Measurements from ENCODE around the gene SHQ1. TPM values are rescaled to one million over a fixed set of nuclear protein-coding genes. Genes with fewer than 3 reads are reported as not detected.
A peak's percentile ranks its signal among the peaks of the same experiment; 100 is the strongest.

The SHQ1 gene
- total RNA-seq, 1 donor from 2014 or later: 17.0 TPM

GRCh38 chr3:72860053-72860452, 11.8 kb upstream of the SHQ1 start:
- no peak for DNase-seq
- ATAC-seq: no peak
- intact Hi-C loops (cut with micrococcal nuclease): no loop called here

GRCh38 chr3:72855001-72855400, 6.8 kb upstream of the SHQ1 start:
- intact Hi-C loops (cut with micrococcal nuclease): loop anchor here (10.0 kb wide), 1 partner anchor 230 kb away; no protein-coding TSS in a partner anchor
- DNase-seq: no peak
- no peak for ATAC-seq

- intact Hi-C loops (cut with micrococcal nuclease): loop anchor here (10.0 kb wide), 1 partner anchor 206 kb away; no protein-coding TSS in a partner anchor
- DNase-seq (no peak), ATAC-seq (peak; percentile 12)
These were observed 447 bp upstream of the SHQ1 start for GRCh38 chr3:72848703-72849081.

- ATAC-seq (no peak), DNase-seq (no peak)
- intact Hi-C loops (cut with micrococcal nuclease): loop anchor here (10.0 kb wide), 1 partner anchor 208 kb away; no protein-coding TSS in a partner anchor
These were observed 963 bp downstream of the SHQ1 start for GRCh38 chr3:72847282-72847681.

GRCh38 chr3:72846166-72846565, 2.1 kb downstream of the SHQ1 start:
- intact Hi-C loops (cut with micrococcal nuclease): loop anchor here (10.0 kb wide), 1 partner anchor 209 kb away; no protein-coding TSS in a partner anchor
- ATAC-seq (no peak), DNase-seq (no peak)

- ATAC-seq (no peak), DNase-seq (no peak)
- intact Hi-C loops (cut with micrococcal nuclease): loop anchor here (10.0 kb wide), 1 partner anchor 210 kb away; no protein-coding TSS in a partner anchor
These were observed 3.7 kb downstream of the SHQ1 start for GRCh38 chr3:72844436-72844993.

GRCh38 chr3:72839057-72839456, 9.2 kb downstream of the SHQ1 start:
- intact Hi-C loops (cut with micrococcal nuclease): no loop called here
- DNase-seq: no peak
- ATAC-seq: no peak

- ATAC-seq: peak; percentile 99
These were observed 11.3 kb downstream of the SHQ1 start for GRCh38 chr3:72836923-72837322.

GRCh38 chr3:72836416-72836815, 11.8 kb downstream of the SHQ1 start:
- ATAC-seq: peak; percentile 21
- DNase-seq: no peak
- intact Hi-C loops (cut with micrococcal nuclease): no loop called here

More at GRCh38 chr3:72836923-72837322, 11.3 kb downstream of the SHQ1 start:
- intact Hi-C loops (cut with micrococcal nuclease): no loop called here
- peak; percentile 88 for DNase-seq

GRCh38 chr3:72830452-72831223, 17.6 kb downstream of the SHQ1 start:
- DNase-seq: no peak
- intact Hi-C loops (cut with micrococcal nuclease): no loop called here
- ATAC-seq: no peak

- no peak for DNase-seq
- intact Hi-C loops (cut with micrococcal nuclease): no loop called here
- no peak for ATAC-seq
These were observed 18.5 kb downstream of the SHQ1 start for GRCh38 chr3:72829701-72830100.

GRCh38 chr3:72821161-72821781, 27.0 kb downstream of the SHQ1 start:
- DNase-seq: no peak
- intact Hi-C loops (cut with micrococcal nuclease): loop anchor here (5.0 kb wide), 2 partner anchors 869 to 944 kb away; no protein-coding TSS in a partner anchor

GRCh38 chr3:72820415-72820814, 27.8 kb downstream of the SHQ1 start:
- ATAC-seq (peak; percentile 76), DNase-seq (no peak)
- intact Hi-C loops (cut with micrococcal nuclease): loop anchor here (5.0 kb wide), 2 partner anchors 868 to 943 kb away; no protein-coding TSS in a partner anchor

More at GRCh38 chr3:72821161-72821781, 27.0 kb downstream of the SHQ1 start:
- peak; percentile 92 for ATAC-seq

- DNase-seq: no peak
- no peak for ATAC-seq
- intact Hi-C loops (cut with micrococcal nuclease): loop anchor here (10.0 kb wide), 2 partner anchors 154 to 374 kb away; partner anchors contain the start of gene RYBP
These were observed 29.3 kb downstream of the SHQ1 start for GRCh38 chr3:72818905-72819304.

- DNase-seq (no peak), ATAC-seq (no peak)
- intact Hi-C loops (cut with micrococcal nuclease): loop anchor here (10.0 kb wide), 2 partner anchors 153 to 373 kb away; partner anchors contain the start of gene RYBP
These were observed 30.0 kb downstream of the SHQ1 start for GRCh38 chr3:72818092-72818773.

GRCh38 chr3:72816862-72817355, 31.3 kb downstream of the SHQ1 start:
- DNase-seq: no peak
- intact Hi-C loops (cut with micrococcal nuclease): loop anchor here (10.0 kb wide), 2 partner anchors 152 to 372 kb away; partner anchors contain the start of gene RYBP
- ATAC-seq: no peak

- DNase-seq (no peak), ATAC-seq (no peak)
- intact Hi-C loops (cut with micrococcal nuclease): loop anchor here (10.0 kb wide), 2 partner anchors 150 to 370 kb away; partner anchors contain the start of gene RYBP
These were observed 33.9 kb downstream of the SHQ1 start for GRCh38 chr3:72814308-72814707.

GRCh38 chr3:72812201-72812600, 36.0 kb downstream of the SHQ1 start:
- DNase-seq: no peak
- intact Hi-C loops (cut with micrococcal nuclease): loop anchor here (10.0 kb wide), 2 partner anchors 147 to 367 kb away; partner anchors contain the start of gene RYBP
- ATAC-seq: no peak

- intact Hi-C loops (cut with micrococcal nuclease): loop anchor here (10.0 kb wide), 2 partner anchors 147 to 367 kb away; partner anchors contain the start of gene RYBP
- DNase-seq (no peak), ATAC-seq (no peak)
These were observed 36.7 kb downstream of the SHQ1 start for GRCh38 chr3:72811571-72811970.
